A549 (cell line): ENCODE results near the gene HIVEP3.

Experiments used
- CEBPB ChIP-seq, 2 experiments: fragments of >200 bp in 1 of 2; sonication (Bioruptor Twin) in 1 of 2; formaldehyde crosslinking in 1 of 2; IDR thresholded peaks; 2 replicates each; pipeline ENCODE4 v1.6.1; 2012 to 2016
- EHMT2 ChIP-seq: fragments of 200-600 bp; sonication (generic); IDR thresholded peaks from 2 replicates; pipeline ENCODE4 v1.6.1; 2016; ENCODE audit warnings: antibody characterized with exemption, low read depth, mild to moderate bottlenecking, moderate library complexity
- JUN ChIP-seq, 2 experiments: fragments of >200 bp; sonication (Bioruptor Twin); formaldehyde crosslinking; IDR thresholded peaks; 2 replicates in 1 of 2; 3 replicates in 1 of 2; pipeline ENCODE4 v1.6.1; 2016 to 2017
- POLR2A ChIP-seq: IDR thresholded peaks from 2 replicates; pipeline ENCODE4 v1.6.1; 2012; ENCODE audit warnings: mild to moderate bottlenecking, low read length
- ZC3H11A ChIP-seq: fragments of 450-650 bp; IDR thresholded peaks from 2 replicates; pipeline ENCODE4 v1.6.1; 2014; ENCODE audit warnings: antibody characterized with exemption, mild to moderate bottlenecking
- TF ChIP-seq, protein P1 (sequence below): fragments of >200 bp; sonication (Bioruptor Twin); formaldehyde crosslinking; IDR thresholded peaks from 3 replicates; pipeline ENCODE4 v1.5.1; 2016
- TF ChIP-seq, protein P2 (sequence below): IDR thresholded peaks from 2 replicates; pipeline ENCODE4 v1.6.1; 2012

DNA sequence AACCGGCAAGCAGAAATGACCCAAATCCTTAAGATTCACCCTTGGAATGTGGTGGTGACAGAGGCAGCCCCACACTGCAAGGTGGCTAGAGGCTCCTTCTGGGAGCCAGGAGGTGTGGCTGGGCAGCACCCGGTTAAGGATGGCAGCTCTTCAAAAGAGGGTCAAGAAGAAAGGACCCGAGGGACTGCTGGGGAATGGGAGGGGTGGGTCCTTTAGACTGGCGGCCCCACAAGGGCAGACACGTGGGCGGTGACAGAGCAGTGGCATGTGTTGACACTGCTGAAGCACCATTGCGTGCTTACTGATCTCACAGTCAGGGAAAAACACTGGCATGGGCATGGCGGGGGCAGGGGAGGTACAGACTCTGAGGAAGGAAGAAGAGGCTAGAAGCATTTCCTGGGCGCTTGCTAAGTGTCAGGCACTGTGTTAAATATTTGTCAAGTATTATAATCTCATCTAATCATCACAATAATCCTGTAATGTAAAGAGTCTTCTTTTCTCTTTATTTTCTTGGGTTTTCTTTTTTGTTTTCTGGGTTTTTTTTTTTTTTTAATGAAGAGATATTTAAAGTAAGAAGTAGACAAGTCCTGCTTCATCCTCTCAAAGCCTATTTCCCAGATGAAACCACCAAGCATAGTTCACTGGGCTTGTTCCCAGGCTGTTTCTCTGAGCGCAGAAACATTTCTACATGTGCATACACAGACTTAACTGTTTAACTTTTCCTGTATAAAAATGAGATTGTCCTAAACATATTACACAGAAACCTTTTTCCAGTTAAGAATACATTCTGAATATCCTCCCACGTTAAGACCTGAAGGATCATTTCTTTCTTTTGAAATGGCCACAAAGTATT lies 268.5 kb downstream of the HIVEP3 start:
- TF ChIP-seq, protein P1, sequence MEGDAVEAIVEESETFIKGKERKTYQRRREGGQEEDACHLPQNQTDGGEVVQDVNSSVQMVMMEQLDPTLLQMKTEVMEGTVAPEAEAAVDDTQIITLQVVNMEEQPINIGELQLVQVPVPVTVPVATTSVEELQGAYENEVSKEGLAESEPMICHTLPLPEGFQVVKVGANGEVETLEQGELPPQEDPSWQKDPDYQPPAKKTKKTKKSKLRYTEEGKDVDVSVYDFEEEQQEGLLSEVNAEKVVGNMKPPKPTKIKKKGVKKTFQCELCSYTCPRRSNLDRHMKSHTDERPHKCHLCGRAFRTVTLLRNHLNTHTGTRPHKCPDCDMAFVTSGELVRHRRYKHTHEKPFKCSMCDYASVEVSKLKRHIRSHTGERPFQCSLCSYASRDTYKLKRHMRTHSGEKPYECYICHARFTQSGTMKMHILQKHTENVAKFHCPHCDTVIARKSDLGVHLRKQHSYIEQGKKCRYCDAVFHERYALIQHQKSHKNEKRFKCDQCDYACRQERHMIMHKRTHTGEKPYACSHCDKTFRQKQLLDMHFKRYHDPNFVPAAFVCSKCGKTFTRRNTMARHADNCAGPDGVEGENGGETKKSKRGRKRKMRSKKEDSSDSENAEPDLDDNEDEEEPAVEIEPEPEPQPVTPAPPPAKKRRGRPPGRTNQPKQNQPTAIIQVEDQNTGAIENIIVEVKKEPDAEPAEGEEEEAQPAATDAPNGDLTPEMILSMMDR: no peak
- TF ChIP-seq POLR2A (no peak), ZC3H11A (no peak), JUN (IDR thresholded peaks at IDR 0.05) (no peak), CEBPB (IDR thresholded peaks at IDR 0.05) (no peak), EHMT2 (no peak)
- TF ChIP-seq, protein P2, sequence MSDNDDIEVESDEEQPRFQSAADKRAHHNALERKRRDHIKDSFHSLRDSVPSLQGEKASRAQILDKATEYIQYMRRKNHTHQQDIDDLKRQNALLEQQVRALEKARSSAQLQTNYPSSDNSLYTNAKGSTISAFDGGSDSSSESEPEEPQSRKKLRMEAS: no peak
